ENCODE results near the gene HTR2A. TPM values are rescaled to one million over a fixed set of nuclear protein-coding genes. Genes with fewer than 3 reads are reported as not detected.

Gene HTR2A
- total RNA-seq, 1 experiment from 2014 or later = not detected

DNA sequence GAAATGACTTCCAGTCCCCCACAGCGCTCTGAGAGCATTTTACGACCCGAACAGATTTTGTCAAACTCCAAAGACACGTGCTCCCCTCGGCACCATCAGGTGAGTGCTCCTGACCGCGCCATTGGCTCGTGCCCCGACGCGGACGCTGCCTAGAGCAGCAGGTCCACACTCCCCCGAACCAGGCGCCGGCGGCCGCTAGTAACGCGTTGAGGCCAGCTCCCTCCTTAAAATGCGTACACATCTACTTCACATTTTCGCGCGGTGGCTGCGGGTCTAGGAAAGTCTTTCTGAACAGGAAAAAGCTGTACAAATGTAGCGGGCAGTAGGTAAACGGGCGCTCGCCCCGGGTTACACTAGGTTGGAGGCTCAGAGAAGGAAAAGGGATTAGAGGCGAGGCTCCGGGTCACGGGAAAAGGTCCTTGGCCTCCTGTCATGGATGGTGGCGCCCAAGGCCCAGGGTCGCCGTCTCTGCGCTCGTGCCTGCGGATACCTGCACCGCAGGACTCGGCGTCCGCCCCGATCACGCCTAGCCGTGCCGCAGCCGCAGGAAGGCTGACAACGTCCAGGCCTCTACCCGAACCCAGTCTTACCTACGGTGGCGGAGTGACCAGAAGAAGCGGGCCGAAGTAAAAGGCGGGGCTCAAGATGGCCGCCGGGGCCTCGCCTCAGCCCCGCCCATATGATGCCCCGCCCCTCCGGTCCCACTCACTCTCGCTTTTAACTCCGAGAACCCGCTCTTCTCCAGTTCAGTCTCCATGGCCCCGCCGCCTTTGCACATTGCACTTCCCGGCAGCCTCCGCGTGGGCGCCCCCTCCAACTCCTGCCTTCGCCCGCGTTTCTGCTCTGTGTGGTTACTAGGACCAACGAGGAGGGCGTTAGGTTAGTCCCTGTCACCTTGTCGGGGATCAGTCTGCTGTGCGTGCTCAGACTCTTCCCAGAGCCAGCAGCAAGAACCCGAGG, 100.1 kb downstream of the HTR2A start, which contains the start of gene ESD:
Gene ESD, minus strand, starts transcription at position 647 of the 960 bp plus-strand sequence. CDS start 5,748 bp downstream, outside the sequence.
- no peaks in the 10 kb centered on the region for H3K9me3 Mint-ChIP-seq (ENCODE audit: unreplicated experiment)
- peaks cover 16% of the 10 kb centered on the region for H3K36me3 Mint-ChIP-seq (ENCODE audit: insufficient read depth, unreplicated experiment)
- no peaks in the 10 kb centered on the region for H3K27me3 Mint-ChIP-seq (ENCODE audit: insufficient read depth, unreplicated experiment)
- TF ChIP-seq, protein P1, sequence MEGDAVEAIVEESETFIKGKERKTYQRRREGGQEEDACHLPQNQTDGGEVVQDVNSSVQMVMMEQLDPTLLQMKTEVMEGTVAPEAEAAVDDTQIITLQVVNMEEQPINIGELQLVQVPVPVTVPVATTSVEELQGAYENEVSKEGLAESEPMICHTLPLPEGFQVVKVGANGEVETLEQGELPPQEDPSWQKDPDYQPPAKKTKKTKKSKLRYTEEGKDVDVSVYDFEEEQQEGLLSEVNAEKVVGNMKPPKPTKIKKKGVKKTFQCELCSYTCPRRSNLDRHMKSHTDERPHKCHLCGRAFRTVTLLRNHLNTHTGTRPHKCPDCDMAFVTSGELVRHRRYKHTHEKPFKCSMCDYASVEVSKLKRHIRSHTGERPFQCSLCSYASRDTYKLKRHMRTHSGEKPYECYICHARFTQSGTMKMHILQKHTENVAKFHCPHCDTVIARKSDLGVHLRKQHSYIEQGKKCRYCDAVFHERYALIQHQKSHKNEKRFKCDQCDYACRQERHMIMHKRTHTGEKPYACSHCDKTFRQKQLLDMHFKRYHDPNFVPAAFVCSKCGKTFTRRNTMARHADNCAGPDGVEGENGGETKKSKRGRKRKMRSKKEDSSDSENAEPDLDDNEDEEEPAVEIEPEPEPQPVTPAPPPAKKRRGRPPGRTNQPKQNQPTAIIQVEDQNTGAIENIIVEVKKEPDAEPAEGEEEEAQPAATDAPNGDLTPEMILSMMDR (IDR thresholded peaks at IDR 0.05; ENCODE audit: unreplicated experiment) = no peak
- peak within 1 kb of the TSS; percentile 97 for H3K27ac Mint-ChIP-seq (ENCODE audit: low read depth, unreplicated experiment)
- H3K4me1 Mint-ChIP-seq (ENCODE audit: insufficient read depth, unreplicated experiment) = peaks cover 33% of the 10 kb centered on the region
- peak; percentile 88 for DNase-seq (ENCODE audit: unreplicated experiment)
- POLR2A ChIA-PET = interaction anchor here (0.5 to 1.3 kb wide), 14 partner anchors 9 to 1506 kb away, joined by 3 to 5 read pairs (median 3); no protein-coding TSS in a partner anchor
- CTCF ChIA-PET = interaction anchor here (0.5 to 0.6 kb wide), 4 partner anchors 869 to 1373 kb away, joined by 3 to 5 read pairs (median 3); no protein-coding TSS in a partner anchor
- BruUV-seq (replicated peaks) = TSS peak; percentile 80
- H3K4me3 Mint-ChIP-seq (ENCODE audit: unreplicated experiment) = peak within 1 kb of the TSS; percentile 94
- intact Hi-C loops (cut with micrococcal nuclease) = loop anchor here (5.0 kb wide), 1 partner anchor 244 kb away; the partner anchor contains the start of gene LRCH1

DNA sequence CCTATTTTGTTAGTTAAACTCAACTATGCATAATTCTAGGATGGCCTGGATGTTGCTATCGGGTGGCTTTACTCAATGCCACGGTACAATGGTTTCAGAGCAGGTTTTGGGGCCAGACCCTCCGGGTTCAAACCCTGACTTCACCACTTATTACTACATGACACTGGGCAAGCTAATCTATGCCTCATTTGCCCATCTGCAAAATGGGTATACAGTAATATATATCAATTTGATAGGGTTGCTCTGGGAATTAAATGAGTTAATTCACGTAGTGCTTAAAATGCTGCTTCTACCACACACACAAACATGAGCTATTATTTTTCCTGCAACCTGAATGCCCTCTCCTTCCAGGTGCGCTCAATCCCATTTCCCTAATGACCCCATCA, 100.7 kb downstream of the HTR2A start:
- peaks cover 22% of the 10 kb centered on the region for H3K36me3 Mint-ChIP-seq (ENCODE audit: insufficient read depth, unreplicated experiment)
- intact Hi-C loops (cut with micrococcal nuclease) = loop anchor here (5.0 kb wide), 1 partner anchor 244 kb away; the partner anchor contains the start of gene LRCH1
- TF ChIP-seq, protein P1 (IDR thresholded peaks at IDR 0.05; ENCODE audit: unreplicated experiment) = no peak
- no peaks in the 10 kb centered on the region for H3K27me3 Mint-ChIP-seq (ENCODE audit: insufficient read depth, unreplicated experiment)
- peak; percentile 8 for DNase-seq (ENCODE audit: unreplicated experiment)
- ChIA-PET CTCF (no interaction called here), POLR2A (interaction anchor here (0.6 to 1.3 kb wide), 10 partner anchors 8 to 1506 kb away, joined by 3 to 5 read pairs (median 3); no protein-coding TSS in a partner anchor)
- H3K27ac Mint-ChIP-seq (ENCODE audit: low read depth, unreplicated experiment) = peak overlapping the region; percentile 97
- TSS peak; percentile 57 for BruUV-seq (replicated peaks)
- peaks cover 30% of the 10 kb centered on the region for H3K4me1 Mint-ChIP-seq (ENCODE audit: insufficient read depth, unreplicated experiment)
- H3K4me3 Mint-ChIP-seq (ENCODE audit: unreplicated experiment) = peak overlapping the region; percentile 94
- H3K9me3 Mint-ChIP-seq (ENCODE audit: unreplicated experiment) = no peaks in the 10 kb centered on the region

DNA sequence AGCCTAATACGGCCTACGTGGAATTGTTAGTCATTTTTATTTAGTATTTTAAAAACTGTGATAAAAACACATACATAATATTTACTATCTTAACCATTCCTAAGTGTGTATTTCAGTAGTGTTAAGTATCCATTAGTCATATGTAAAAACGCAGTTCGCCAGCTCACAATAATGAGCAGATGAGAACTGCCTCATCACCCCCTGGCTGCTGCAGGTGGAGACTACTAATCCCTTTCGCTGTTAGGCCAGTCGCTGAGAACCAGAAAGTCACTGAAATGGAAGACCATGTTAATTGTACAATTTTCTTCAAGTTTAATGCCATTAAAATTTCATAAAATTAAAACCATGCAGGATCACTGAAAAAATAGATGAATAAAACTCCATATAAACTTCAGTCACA, 101.5 kb downstream of the HTR2A start:
- Mint-ChIP-seq H3K36me3 (ENCODE audit: insufficient read depth, unreplicated experiment) (peaks cover 30% of the 10 kb centered on the region), H3K27me3 (ENCODE audit: insufficient read depth, unreplicated experiment) (no peaks in the 10 kb centered on the region), H3K9me3 (ENCODE audit: unreplicated experiment) (no peaks in the 10 kb centered on the region), H3K4me3 (ENCODE audit: unreplicated experiment) (peak overlapping the region; percentile 94), H3K4me1 (ENCODE audit: insufficient read depth, unreplicated experiment) (peaks cover 30% of the 10 kb centered on the region), H3K27ac (ENCODE audit: low read depth, unreplicated experiment) (no peak overlapping the region)
- no TSS peak for BruUV-seq (replicated peaks)
- ChIA-PET POLR2A (interaction anchor here (0.7 to 1.2 kb wide), 2 partner anchors 9 to 134 kb away, joined by 3 to 4 read pairs; no protein-coding TSS in a partner anchor), CTCF (interaction anchor here (0.7 to 1.0 kb wide), 2 partner anchors 10 to 37 kb away, joined by 3 read pairs; no protein-coding TSS in a partner anchor)
- TF ChIP-seq, protein P1 (IDR thresholded peaks at IDR 0.05; ENCODE audit: unreplicated experiment) = no peak
- intact Hi-C loops (cut with micrococcal nuclease) = loop anchor here (5.0 kb wide), 1 partner anchor 243 kb away; the partner anchor contains the start of gene LRCH1
- peak; percentile 9 for DNase-seq (ENCODE audit: unreplicated experiment)

DNA sequence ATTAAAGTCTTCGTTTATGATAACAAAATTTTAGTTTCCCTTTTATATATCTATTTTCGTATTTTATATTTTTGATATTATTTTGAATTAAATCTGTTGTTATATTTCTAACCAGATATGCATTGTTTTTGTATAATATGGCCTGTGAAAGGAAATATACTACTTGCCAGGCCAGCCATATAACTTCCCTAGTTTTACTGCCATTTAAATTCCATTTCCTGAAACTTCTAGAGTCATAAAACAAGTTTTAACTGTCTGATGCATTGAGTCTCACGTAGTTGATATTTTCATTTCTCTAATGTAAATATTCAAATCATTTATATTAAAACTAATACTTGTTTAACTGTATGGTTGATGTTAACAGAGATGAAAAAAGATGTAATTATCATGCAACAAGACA, 113.3 kb downstream of the HTR2A start:
- DNase-seq (ENCODE audit: unreplicated experiment) = no peak
- no peaks in the 10 kb centered on the region for H3K27me3 Mint-ChIP-seq (ENCODE audit: insufficient read depth, unreplicated experiment)
- H3K4me1 Mint-ChIP-seq (ENCODE audit: insufficient read depth, unreplicated experiment) = peaks cover 6% of the 10 kb centered on the region
- CTCF ChIA-PET = no interaction called here
- H3K36me3 Mint-ChIP-seq (ENCODE audit: insufficient read depth, unreplicated experiment) = peaks cover 74% of the 10 kb centered on the region
- TF ChIP-seq, protein P1 (IDR thresholded peaks at IDR 0.05; ENCODE audit: unreplicated experiment) = no peak
- no TSS peak for BruUV-seq (replicated peaks)
- H3K27ac Mint-ChIP-seq (ENCODE audit: low read depth, unreplicated experiment) = peak overlapping the region; percentile 13
- H3K4me3 Mint-ChIP-seq (ENCODE audit: unreplicated experiment) = no peak overlapping the region
- intact Hi-C loops (cut with micrococcal nuclease) = no loop called here
- no peaks in the 10 kb centered on the region for H3K9me3 Mint-ChIP-seq (ENCODE audit: unreplicated experiment)
- POLR2A ChIA-PET = no interaction called here
